Measurements from ENCODE around the gene PICK1.

- TF ChIP-seq POLR2AphosphoS5 (IDR thresholded peaks at IDR 0.05; ENCODE audit: low read depth, low read length) (no peak), POLR2A (IDR thresholded peaks at IDR 0.05; ENCODE audit: low read depth, low read length) (no peak), TAF1 (IDR thresholded peaks at IDR 0.05; ENCODE audit: borderline replicate concordance, low read depth, low read length) (no peak)
These were observed 11.0 kb upstream of the PICK1 start for GRCh38 chr22:38046070-38046748.

Measured in GM12892 (cell line).